ENCODE results near the gene FBXL20.
A peak's percentile ranks its signal among the peaks of the same experiment; 100 is the strongest.

The FBXL20 gene

GRCh38 chr17:39416141-39416540, 14.7 kb upstream of the FBXL20 start:
- no peak for DNase-seq (ENCODE audit: low read depth in 2 of 2)
- H3K4me3 ChIP-seq (replicated peaks in 1 of 2; ENCODE audit: low read depth in 2 of 2, low read length in 2 of 2): no peak overlapping the region
- TF ChIP-seq, protein P1, sequence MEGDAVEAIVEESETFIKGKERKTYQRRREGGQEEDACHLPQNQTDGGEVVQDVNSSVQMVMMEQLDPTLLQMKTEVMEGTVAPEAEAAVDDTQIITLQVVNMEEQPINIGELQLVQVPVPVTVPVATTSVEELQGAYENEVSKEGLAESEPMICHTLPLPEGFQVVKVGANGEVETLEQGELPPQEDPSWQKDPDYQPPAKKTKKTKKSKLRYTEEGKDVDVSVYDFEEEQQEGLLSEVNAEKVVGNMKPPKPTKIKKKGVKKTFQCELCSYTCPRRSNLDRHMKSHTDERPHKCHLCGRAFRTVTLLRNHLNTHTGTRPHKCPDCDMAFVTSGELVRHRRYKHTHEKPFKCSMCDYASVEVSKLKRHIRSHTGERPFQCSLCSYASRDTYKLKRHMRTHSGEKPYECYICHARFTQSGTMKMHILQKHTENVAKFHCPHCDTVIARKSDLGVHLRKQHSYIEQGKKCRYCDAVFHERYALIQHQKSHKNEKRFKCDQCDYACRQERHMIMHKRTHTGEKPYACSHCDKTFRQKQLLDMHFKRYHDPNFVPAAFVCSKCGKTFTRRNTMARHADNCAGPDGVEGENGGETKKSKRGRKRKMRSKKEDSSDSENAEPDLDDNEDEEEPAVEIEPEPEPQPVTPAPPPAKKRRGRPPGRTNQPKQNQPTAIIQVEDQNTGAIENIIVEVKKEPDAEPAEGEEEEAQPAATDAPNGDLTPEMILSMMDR (IDR thresholded peaks at IDR 0.05; ENCODE audit: low read depth, low read length): no peak

GRCh38 chr17:39410279-39410678, 8.9 kb upstream of the FBXL20 start:
- TF ChIP-seq, protein P1 (IDR thresholded peaks at IDR 0.05; ENCODE audit: low read depth, low read length): no peak
- no peak for DNase-seq (ENCODE audit: low read depth in 2 of 2)
- H3K4me3 ChIP-seq (replicated peaks in 1 of 2; ENCODE audit: low read depth in 2 of 2, low read length in 2 of 2): no peak overlapping the region

GRCh38 chr17:39408360-39408759, 6.9 kb upstream of the FBXL20 start:
- TF ChIP-seq, protein P1 (IDR thresholded peaks at IDR 0.05; ENCODE audit: low read depth, low read length): no peak
- DNase-seq (ENCODE audit: low read depth in 2 of 2): peak in 1 of 2 donors; percentile 1
- no peak overlapping the region for H3K4me3 ChIP-seq (replicated peaks in 1 of 2; ENCODE audit: low read depth in 2 of 2, low read length in 2 of 2)

- H3K4me3 ChIP-seq (replicated peaks in 1 of 2; ENCODE audit: low read depth in 2 of 2, low read length in 2 of 2): no peak overlapping the region
- TF ChIP-seq, protein P1 (IDR thresholded peaks at IDR 0.05; ENCODE audit: low read depth, low read length): no peak
- DNase-seq (ENCODE audit: low read depth in 2 of 2): no peak
These were observed 5.5 kb upstream of the FBXL20 start for GRCh38 chr17:39406951-39407350.

- no peak for DNase-seq (ENCODE audit: low read depth in 2 of 2)
- TF ChIP-seq, protein P1 (IDR thresholded peaks at IDR 0.05; ENCODE audit: low read depth, low read length): no peak
- H3K4me3 ChIP-seq (replicated peaks in 1 of 2; ENCODE audit: low read depth in 2 of 2, low read length in 2 of 2): no peak overlapping the region
These were observed 4.0 kb upstream of the FBXL20 start for GRCh38 chr17:39405436-39405835.

- peak; percentile 76 to 91 for DNase-seq (ENCODE audit: low read depth in 2 of 2)
- H3K4me3 ChIP-seq (replicated peaks in 1 of 2; ENCODE audit: low read depth in 2 of 2, low read length in 2 of 2): no peak overlapping the region
- TF ChIP-seq, protein P1 (IDR thresholded peaks at IDR 0.05; ENCODE audit: low read depth, low read length): no peak
These were observed 3.3 kb upstream of the FBXL20 start for GRCh38 chr17:39404542-39405378.

Data from cardiac fibroblast (primary cell).